ENCODE data around the gene BTG4. TPM values are rescaled to one million over a fixed set of nuclear protein-coding genes. Genes with fewer than 3 reads are reported as not detected.

BTG4 gene
- total RNA-seq, 6 donors from 2014 or later: 0.24 to 4.1 (median 1.1) TPM; not detected in 3

DNA sequence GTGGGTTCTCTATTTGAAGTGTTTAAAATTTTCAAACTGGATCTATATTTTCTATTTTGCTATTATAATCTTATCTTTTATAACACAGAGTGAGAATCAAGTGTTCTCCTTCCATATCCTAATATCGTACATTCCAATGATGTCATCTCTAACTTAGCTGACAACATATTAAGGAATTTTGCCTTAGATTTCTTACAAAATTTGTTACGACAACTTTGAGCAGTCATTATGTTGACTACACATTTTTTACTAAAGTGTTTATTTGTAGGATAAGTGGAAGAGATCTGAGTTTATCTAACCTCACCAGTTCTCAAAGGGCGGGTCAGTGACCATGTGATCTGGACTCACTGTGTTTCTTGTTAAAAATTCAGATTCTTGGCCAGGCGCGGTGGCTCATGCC, 12.7 kb downstream of the BTG4 start:
- Histone ChIP-seq H3K27ac (no peak overlapping the region), H3K27me3 (no peaks in the 10 kb centered on the region), H3K9me3 (no peaks in the 10 kb centered on the region), H3K36me3 (no peaks in the 10 kb centered on the region), H3K4me3 (no peak overlapping the region), H3K4me1 (no peaks in the 10 kb centered on the region)
- no peak for TF ChIP-seq EP300 (IDR thresholded peaks at IDR 0.05)
- TF ChIP-seq, protein P1, sequence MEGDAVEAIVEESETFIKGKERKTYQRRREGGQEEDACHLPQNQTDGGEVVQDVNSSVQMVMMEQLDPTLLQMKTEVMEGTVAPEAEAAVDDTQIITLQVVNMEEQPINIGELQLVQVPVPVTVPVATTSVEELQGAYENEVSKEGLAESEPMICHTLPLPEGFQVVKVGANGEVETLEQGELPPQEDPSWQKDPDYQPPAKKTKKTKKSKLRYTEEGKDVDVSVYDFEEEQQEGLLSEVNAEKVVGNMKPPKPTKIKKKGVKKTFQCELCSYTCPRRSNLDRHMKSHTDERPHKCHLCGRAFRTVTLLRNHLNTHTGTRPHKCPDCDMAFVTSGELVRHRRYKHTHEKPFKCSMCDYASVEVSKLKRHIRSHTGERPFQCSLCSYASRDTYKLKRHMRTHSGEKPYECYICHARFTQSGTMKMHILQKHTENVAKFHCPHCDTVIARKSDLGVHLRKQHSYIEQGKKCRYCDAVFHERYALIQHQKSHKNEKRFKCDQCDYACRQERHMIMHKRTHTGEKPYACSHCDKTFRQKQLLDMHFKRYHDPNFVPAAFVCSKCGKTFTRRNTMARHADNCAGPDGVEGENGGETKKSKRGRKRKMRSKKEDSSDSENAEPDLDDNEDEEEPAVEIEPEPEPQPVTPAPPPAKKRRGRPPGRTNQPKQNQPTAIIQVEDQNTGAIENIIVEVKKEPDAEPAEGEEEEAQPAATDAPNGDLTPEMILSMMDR (IDR thresholded peaks at IDR 0.05): no peak
- no peak for TF ChIP-seq POLR2AphosphoS5 (IDR thresholded peaks at IDR 0.05)
- TF ChIP-seq POLR2A (IDR thresholded peaks at IDR 0.05): no peak
- no peak for ATAC-seq (ENCODE audit: low FRiP score in 2 of 2)
- 90 to 91% methylated on average over 5 of the region's 5 CpGs for WGBS, 2 donors
- DNase-seq: no peak

- ATAC-seq (ENCODE audit: low FRiP score in 2 of 2) (no peak), DNase-seq (no peak)
- no peaks in the 10 kb centered on the region for H3K36me3 ChIP-seq
- H3K27me3 ChIP-seq: no peaks in the 10 kb centered on the region
- H3K27ac ChIP-seq: no peak overlapping the region
- no peaks in the 10 kb centered on the region for H3K9me3 ChIP-seq
- TF ChIP-seq, protein P1 (IDR thresholded peaks at IDR 0.05): no peak
- TF ChIP-seq POLR2AphosphoS5 (IDR thresholded peaks at IDR 0.05) (no peak), POLR2A (IDR thresholded peaks at IDR 0.05) (no peak), EP300 (IDR thresholded peaks at IDR 0.05) (no peak)
- H3K4me1 ChIP-seq: no peaks in the 10 kb centered on the region
- 78 to 89% methylated on average over 1 of the region's 1 CpG for WGBS, 2 donors
- no peak overlapping the region for H3K4me3 ChIP-seq
These were observed 18.1 kb downstream of the BTG4 start for GRCh38 chr11:111494040-111494439.

DNA sequence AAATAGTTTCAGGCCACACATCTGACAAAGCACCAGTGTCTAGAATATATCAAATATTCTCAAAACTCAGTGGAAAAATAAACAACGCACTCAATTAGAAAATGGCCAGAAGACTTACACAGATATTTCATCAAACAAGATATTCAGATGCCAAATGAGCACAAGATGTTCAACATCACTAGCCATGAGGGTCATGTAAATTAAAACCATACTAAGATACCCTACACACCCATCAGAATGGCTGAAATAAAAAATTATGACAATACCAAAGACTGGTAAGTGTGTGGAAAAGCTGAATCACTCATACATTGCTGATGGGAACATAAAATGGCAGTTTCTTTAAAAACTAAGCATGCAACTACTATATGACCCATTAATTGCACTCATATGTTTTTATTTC, 21.7 kb downstream of the BTG4 start:
- Histone ChIP-seq H3K4me1 (no peaks in the 10 kb centered on the region), H3K9me3 (peaks cover 0 to 7% (median 2%) of the 10 kb centered on the region in 4 donors), H3K4me3 (no peak overlapping the region), H3K27ac (no peak overlapping the region), H3K36me3 (no peaks in the 10 kb centered on the region), H3K27me3 (no peaks in the 10 kb centered on the region)
- DNase-seq: no peak
- 91 to 93% methylated on average over 1 of the region's 1 CpG for WGBS, 2 donors
- no peak for TF ChIP-seq POLR2A (IDR thresholded peaks at IDR 0.05)
- no peak for TF ChIP-seq EP300 (IDR thresholded peaks at IDR 0.05)
- TF ChIP-seq, protein P1 (IDR thresholded peaks at IDR 0.05): no peak
- no peak for TF ChIP-seq POLR2AphosphoS5 (IDR thresholded peaks at IDR 0.05)
- no peak for ATAC-seq (ENCODE audit: low FRiP score in 2 of 2)

DNA sequence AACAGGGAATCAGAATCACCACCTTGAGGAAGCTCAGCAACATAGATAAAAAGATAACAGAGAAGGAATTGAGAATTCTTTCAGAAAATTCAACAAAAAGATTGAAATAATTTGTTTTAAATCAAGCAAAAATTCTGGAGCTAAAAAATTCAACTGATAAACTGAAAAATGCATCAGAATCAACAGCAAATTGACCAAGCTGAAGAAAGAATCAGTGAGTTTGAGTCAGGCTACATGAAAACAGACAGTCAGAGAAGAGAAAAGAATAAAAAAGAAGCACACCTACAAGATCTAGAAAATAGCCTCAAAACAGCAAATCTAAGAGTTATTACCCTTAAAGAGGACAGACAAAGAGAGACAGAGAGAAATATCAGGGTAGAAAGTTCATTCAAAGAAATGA, 28.8 kb downstream of the BTG4 start:
- no peaks in the 10 kb centered on the region for H3K36me3 ChIP-seq
- H3K27ac ChIP-seq: no peak overlapping the region
- no peaks in the 10 kb centered on the region for H3K4me1 ChIP-seq
- H3K9me3 ChIP-seq: peaks cover 4 to 9% (median 6%) of the 10 kb centered on the region in 4 donors
- ATAC-seq (ENCODE audit: low FRiP score in 2 of 2) (no peak), DNase-seq (no peak)
- no peak overlapping the region for H3K4me3 ChIP-seq
- TF ChIP-seq POLR2AphosphoS5 (IDR thresholded peaks at IDR 0.05) (no peak), EP300 (IDR thresholded peaks at IDR 0.05) (no peak), POLR2A (IDR thresholded peaks at IDR 0.05) (no peak)
- TF ChIP-seq, protein P1 (IDR thresholded peaks at IDR 0.05): no peak
- H3K27me3 ChIP-seq: no peaks in the 10 kb centered on the region

DNA sequence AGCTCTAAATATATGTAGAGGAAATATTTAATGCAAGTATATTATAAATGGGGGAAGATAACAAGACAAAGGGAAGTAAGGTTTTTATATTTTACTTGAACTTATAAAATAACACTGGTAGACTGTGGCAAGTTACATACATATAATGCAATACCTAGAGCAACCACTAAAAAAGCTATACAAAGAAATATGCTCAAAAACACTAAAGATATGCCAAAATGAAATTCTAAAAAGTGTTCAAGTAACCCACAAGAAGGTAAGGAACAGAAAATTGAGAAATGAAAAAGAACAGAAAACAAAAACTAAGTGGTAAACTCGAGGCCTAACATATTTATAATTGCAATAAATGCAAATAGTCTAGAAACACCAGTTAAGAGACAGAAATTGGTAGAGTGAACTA, 32.5 kb downstream of the BTG4 start:
- Histone ChIP-seq H3K27me3 (no peaks in the 10 kb centered on the region), H3K27ac (no peak overlapping the region), H3K4me3 (no peak overlapping the region), H3K36me3 (no peaks in the 10 kb centered on the region), H3K4me1 (no peaks in the 10 kb centered on the region), H3K9me3 (peaks cover 0 to 9% (median 4%) of the 10 kb centered on the region in 4 donors)
- ATAC-seq (ENCODE audit: low FRiP score in 2 of 2): no peak
- DNase-seq: no peak
- TF ChIP-seq POLR2A (IDR thresholded peaks at IDR 0.05) (no peak), POLR2AphosphoS5 (IDR thresholded peaks at IDR 0.05) (no peak), EP300 (IDR thresholded peaks at IDR 0.05) (no peak)
- TF ChIP-seq, protein P1 (IDR thresholded peaks at IDR 0.05): no peak
- 79 to 89% methylated on average over 1 of the region's 1 CpG for WGBS, 2 donors

Data from upper lobe of left lung (tissue), 6 donors.